ENCODE results near the gene AGMO. TPM values are rescaled to one million over a fixed set of nuclear protein-coding genes. Genes with fewer than 3 reads are reported as not detected.

Gene AGMO
- total RNA-seq, 1 donor from 2014 or later: 0.35 TPM

GRCh38 chr7:15214976-15215375 is 346.8 kb downstream of the AGMO start:
- intact Hi-C loops (cut with DNase I): no loop called here
- DNase-seq: no peak
- ATAC-seq (ENCODE audit: poor library complexity): no peak

DNA sequence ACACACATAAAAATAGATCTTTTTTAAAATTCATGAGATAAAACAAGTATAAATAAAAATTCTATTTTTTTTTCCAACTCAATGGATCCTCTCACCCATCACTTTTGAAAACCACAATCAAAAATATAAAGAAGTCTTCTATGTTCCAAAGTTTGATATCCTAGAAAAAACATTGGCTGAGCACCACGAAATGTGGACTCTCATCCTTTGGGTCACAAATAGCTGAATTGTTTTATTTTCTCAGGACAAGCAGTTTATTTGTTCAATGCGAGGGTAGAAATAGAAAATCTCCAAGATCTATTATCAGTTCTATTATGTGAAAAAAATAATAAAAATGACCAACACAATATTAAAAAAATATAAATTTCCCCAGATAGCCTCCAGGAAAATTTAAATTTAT is 348.7 kb downstream of the AGMO start:
- DNase-seq: no peak
- intact Hi-C loops (cut with DNase I): no loop called here

DNA sequence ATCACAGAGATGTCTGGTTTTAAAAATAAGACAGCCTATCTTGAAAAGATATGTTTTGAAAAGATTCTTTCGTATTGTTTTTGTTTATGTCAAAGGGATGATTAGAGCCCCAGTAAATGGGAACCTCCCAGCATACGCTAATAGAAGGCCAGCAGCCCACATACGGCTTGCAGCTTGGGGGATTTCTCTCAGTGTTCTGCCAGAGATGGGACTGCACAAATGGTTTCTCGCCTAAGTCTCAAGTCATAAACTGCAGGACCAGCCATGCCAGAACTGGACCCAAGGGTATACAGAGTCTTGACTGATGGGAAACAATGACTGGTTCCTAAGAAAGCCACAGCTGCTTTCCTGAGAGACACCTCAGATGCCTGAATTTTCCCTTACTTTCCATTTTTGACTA is 352.4 kb downstream of the AGMO start:
- DNase-seq: no peak
- intact Hi-C loops (cut with DNase I): no loop called here
- ATAC-seq (ENCODE audit: poor library complexity): no peak

More for the DNA sequence above, 348.7 kb downstream of the AGMO start:
- no peak for ATAC-seq (ENCODE audit: poor library complexity)

DNA sequence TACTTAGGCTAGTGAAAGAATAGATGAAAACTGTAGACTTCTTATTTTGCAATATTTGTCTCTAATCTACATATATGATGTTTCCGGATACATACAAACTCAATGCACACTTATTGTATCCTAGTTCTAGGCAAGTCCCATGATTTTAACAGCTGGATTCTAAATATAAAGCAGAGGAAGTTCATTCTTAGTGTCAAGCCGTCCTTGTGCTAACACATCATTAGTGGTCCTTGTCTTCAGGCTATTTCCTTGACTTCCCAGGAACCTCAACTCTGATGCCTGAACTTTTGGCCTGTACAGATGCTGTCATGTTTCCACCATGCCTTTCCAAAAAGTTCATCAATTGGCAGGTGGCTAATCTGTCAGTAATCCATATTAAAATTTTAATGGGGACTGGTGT is 357.4 kb downstream of the AGMO start:
- ATAC-seq (ENCODE audit: poor library complexity): no peak
- intact Hi-C loops (cut with DNase I): no loop called here
- DNase-seq: no peak

DNA sequence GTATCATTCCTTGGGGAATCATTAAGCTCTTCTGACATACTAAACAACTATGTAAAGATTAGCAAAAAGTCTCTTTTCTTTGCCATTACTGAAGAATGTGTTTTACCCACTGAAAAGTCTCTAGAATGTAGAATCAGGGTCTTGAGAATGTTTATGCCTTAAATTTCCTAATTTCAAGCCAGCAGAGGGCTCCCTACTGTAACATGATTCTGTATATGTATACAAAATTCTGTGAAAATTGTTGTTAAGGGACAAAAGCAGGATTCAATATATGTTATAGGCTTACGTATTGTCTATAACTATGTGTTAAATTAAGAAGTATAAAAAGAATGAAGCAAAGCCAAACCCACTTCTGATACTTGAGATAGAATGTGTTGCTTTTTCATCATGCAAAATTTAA is 362.3 kb downstream of the AGMO start:
- intact Hi-C loops (cut with DNase I): no loop called here

DNA sequence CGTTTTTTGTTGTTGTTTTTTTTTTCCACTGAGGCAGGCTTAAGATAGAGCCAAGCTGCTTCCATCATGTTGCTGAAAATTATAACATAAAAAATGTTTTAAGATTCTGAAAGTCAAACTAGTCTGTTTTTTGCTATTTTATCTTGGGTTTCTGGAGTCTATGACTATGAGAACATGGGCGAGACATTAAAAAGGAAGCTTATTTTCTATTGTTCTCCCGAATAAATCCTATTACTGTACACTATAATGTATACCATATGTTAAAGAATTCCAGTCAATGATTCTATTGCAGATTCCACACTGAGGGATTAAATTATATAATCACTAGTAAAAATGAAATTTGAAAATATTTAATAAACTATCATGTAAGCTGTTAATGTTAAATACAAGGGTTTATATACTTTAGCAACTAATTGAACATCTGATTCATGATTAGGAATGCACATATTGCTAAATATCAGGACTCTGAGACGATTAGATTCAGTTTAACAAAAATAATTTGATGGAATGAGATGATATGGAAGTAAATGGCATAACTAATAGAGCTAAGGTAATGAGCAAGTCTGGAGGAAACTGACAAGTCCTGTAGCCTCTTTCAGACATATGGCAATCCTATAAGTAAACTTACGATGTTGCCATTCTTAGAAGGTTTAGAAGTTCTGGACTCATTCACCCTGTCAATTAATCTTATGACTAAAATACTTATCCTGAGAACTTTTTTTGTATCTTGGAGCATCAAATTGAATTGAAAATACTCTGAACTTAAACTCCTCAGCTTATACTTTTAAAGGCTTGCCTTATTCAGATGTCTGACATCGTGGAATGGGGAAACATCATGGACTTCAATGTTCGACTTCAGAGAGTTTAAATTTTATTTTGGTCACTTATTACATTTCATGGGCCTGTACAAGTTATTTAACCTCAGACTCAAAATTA is 364.5 kb downstream of the AGMO start:
- no peak for ATAC-seq (ENCODE audit: poor library complexity)
- intact Hi-C loops (cut with DNase I): no loop called here

More for the DNA sequence above, 362.3 kb downstream of the AGMO start:
- DNase-seq: no peak
- no peak for ATAC-seq (ENCODE audit: poor library complexity)

DNA sequence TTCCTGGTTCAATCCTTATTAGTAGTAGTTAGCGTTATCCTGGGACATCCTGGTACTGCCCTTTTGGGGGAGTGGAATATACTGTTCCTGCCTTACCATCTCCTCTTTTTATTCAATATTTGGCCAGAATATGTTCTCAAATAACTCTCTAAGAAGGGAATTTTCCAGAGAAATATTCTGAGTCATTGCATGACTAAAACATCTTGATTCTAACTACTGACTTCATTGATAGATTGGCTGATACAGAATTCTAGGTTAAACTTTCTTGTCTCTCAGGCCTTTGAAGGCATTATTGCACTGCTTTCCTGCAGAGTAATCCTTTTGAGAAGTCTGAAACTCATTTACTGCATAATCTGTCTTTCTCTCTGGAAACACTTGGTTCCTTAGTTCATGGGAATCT is 383.8 kb downstream of the AGMO start:
- intact Hi-C loops (cut with DNase I): no loop called here

More for the DNA sequence above, 364.5 kb downstream of the AGMO start:
- DNase-seq: no peak

DNA sequence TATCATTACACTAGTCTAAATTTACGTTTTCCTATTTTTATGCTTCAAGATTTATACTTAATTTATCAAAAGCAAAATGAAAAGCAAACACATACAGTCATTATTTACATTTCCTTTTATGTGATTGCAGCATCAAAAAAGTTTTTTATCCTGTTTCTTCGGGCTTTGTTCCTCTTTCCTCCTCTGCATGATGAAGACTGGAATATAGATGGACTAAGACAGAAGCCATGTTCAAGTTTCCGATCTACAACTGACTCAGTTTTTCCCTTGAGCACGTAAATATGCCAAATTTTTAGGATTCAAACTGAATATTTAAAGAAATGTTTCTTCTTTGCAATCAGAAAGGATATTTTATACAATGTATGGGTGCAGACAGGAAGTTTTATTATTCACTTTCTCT is 385.7 kb downstream of the AGMO start:
- no peak for ATAC-seq (ENCODE audit: poor library complexity)
- intact Hi-C loops (cut with DNase I): no loop called here

More for the DNA sequence above, 383.8 kb downstream of the AGMO start:
- ATAC-seq (ENCODE audit: poor library complexity): no peak
- no peak for DNase-seq

GRCh38 chr7:15175152-15175551 is 386.7 kb downstream of the AGMO start:
- intact Hi-C loops (cut with DNase I): no loop called here
- no peak for ATAC-seq (ENCODE audit: poor library complexity)

More for the DNA sequence above, 385.7 kb downstream of the AGMO start:
- no peak for DNase-seq

GRCh38 chr7:15174485-15174884 is 387.3 kb downstream of the AGMO start:
- intact Hi-C loops (cut with DNase I): no loop called here
- no peak for DNase-seq
- no peak for ATAC-seq (ENCODE audit: poor library complexity)

More at GRCh38 chr7:15175152-15175551, 386.7 kb downstream of the AGMO start:
- DNase-seq: no peak

DNA sequence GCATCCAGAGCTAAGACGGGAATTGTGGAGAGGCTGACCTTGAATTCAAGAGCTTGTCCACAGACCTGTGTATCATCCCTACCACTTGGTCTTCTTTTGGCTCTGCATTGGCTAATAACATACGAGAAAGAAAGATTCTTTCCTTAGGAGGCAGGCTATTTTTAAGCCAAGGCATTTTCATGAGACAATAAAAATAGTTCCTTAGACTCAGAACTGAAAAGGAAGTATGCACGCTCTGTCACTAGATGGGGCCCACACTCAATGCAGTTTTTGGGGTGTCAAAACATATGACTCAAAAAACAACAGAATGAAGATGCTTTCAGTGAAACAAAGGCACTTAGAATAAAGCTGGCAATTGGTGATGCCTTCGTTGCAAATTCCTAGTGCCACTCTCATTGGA is 393.3 kb downstream of the AGMO start:
- intact Hi-C loops (cut with DNase I): no loop called here
- DNase-seq: no peak
- no peak for ATAC-seq (ENCODE audit: poor library complexity)

- ATAC-seq (ENCODE audit: poor library complexity) (no peak), DNase-seq (no peak)
- intact Hi-C loops (cut with DNase I): no loop called here
Observed at GRCh38 chr7:15167912-15168311, 393.9 kb downstream of the AGMO start.

DNA sequence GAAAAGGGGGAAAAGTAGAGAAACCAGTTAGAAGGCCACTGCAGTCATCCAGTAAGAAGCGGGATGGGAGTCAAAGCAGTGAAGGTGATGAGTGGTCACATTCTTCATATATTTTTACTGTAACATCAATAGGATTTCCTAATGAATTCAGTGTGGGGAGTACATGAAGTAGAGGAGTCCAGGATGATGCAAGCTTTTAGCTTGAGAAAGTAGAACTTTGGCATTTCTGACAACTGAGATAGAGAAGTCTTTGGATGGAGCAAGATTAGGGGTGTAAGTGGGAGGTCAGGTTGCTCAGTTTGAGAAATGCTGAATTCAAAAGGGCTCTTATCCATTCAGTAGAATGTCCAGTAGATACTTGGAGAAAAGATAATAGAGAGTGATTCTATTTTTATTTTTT is 395.2 kb downstream of the AGMO start:
- intact Hi-C loops (cut with DNase I): no loop called here
- no peak for DNase-seq
- no peak for ATAC-seq (ENCODE audit: poor library complexity)

- ATAC-seq (ENCODE audit: poor library complexity) (no peak), DNase-seq (no peak)
- intact Hi-C loops (cut with DNase I): no loop called here
Observed at GRCh38 chr7:15159261-15159660, 402.6 kb downstream of the AGMO start.

GRCh38 chr7:15158141-15158810 is 403.5 kb downstream of the AGMO start:
- DNase-seq: no peak
- intact Hi-C loops (cut with DNase I): no loop called here
- no peak for ATAC-seq (ENCODE audit: poor library complexity)

Other genes with a start within 250 kb of the AGMO start
- gene MEOX2, start 124.7 kb upstream of the AGMO start, total RNA-seq: 7.4 TPM